DND-41 (cell line): Measurements from ENCODE around the gene RELL1.

Experiments used
- ATAC-seq: fragments of 200-7000 bp; cut with Tn5 transposase; 3 replicates; pipeline ENCODE4 v1.9.1; 2021; ENCODE audit warnings: low read depth; ENCODE audit not compliant: insufficient read depth
- DNase-seq: peaks from one replicate; pipeline ENCODE4 v3.0.0-alpha.2; 2020
- H2AFZ ChIP-seq: 2 replicates; pipeline ENCODE4 v1.6.0; 2012; ENCODE audit warnings: low read depth, low read length
- H3K27ac ChIP-seq: 2 replicates; pipeline ENCODE4 v1.5.1; 2012; ENCODE audit warnings: low read length, inconsistent platforms
- H3K27me3 ChIP-seq: fragments of 200-600 bp; sonication (generic); 2 replicates; pipeline ENCODE4 v1.6.0; 2012; ENCODE audit warnings: low read length, mild to moderate bottlenecking, inconsistent platforms; ENCODE audit not compliant: insufficient read depth, poor library complexity
- H3K36me3 ChIP-seq: 2 replicates; pipeline ENCODE4 v1.5.1; 2012; ENCODE audit warnings: low read length, inconsistent platforms; ENCODE audit not compliant: insufficient read depth
- H3K4me1 ChIP-seq: 2 replicates; pipeline ENCODE4 v1.5.1; 2012; ENCODE audit warnings: mild to moderate bottlenecking, low read length; ENCODE audit not compliant: insufficient read depth
- H3K4me2 ChIP-seq: 2 replicates; pipeline ENCODE4 v1.6.0; 2012; ENCODE audit warnings: mild to moderate bottlenecking, moderate library complexity, low read length, inconsistent platforms; ENCODE audit not compliant: insufficient read depth
- H3K4me3 ChIP-seq, 2 experiments: fragments of 200-600 bp in 1 of 2; shearing (Covaris generic) in 1 of 2; 2 replicates each; pipeline ENCODE4 v1.5.1; 2012 to 2016; ENCODE audit warnings: inconsistent platforms in 2 of 2, low read length in 2 of 2, mild to moderate bottlenecking in 2 of 2, low read depth in 1 of 2, moderate library complexity in 1 of 2
- H3K79me2 ChIP-seq: 2 replicates; pipeline ENCODE4 v1.6.0; 2012; ENCODE audit warnings: low read length, inconsistent platforms; ENCODE audit not compliant: insufficient read depth
- H3K9ac ChIP-seq: 2 replicates; pipeline ENCODE4 v1.6.0; 2012; ENCODE audit warnings: low read depth, mild to moderate bottlenecking, inconsistent platforms, low read length, moderate library complexity
- H3K9me3 ChIP-seq: 2 replicates; pipeline ENCODE4 v1.5.1; 2012; ENCODE audit warnings: low read length, moderate library complexity, mild to moderate bottlenecking, inconsistent platforms; ENCODE audit not compliant: insufficient read depth, severe bottlenecking
- H4K20me1 ChIP-seq: 2 replicates; pipeline ENCODE4 v1.6.0; 2012; ENCODE audit warnings: low read length; ENCODE audit not compliant: insufficient read depth
- CTCF ChIP-seq: IDR thresholded peaks from 2 replicates; pipeline ENCODE4 v1.5.1; 2012; ENCODE audit warnings: borderline replicate concordance, low read length, moderate library complexity, mild to moderate bottlenecking; ENCODE audit not compliant: poor library complexity, severe bottlenecking; ENCODE audit errors: extremely low read depth
- EZH2 ChIP-seq: IDR thresholded peaks from 3 replicates; pipeline ENCODE4 v1.6.1; 2012; ENCODE audit warnings: borderline replicate concordance, low read depth, mild to moderate bottlenecking, moderate library complexity, low read length, inconsistent platforms; ENCODE audit not compliant: severe bottlenecking

Gene RELL1

GRCh38 chr4:37632836-37633235 is 53.3 kb downstream of the RELL1 start:
- Histone ChIP-seq H3K27me3 (no peaks in the 10 kb centered on the region), H3K4me2 (no peak overlapping the region), H3K4me1 (no peaks in the 10 kb centered on the region), H3K9me3 (no peaks in the 10 kb centered on the region), H4K20me1 (no peaks in the 10 kb centered on the region), H3K36me3 (peaks cover 64% of the 10 kb centered on the region), H2AFZ (no peak overlapping the region), H3K27ac (no peak overlapping the region), H3K79me2 (no peaks in the 10 kb centered on the region), H3K9ac (no peak overlapping the region), H3K4me3 (no peak overlapping the region)
- no peak for ATAC-seq
- TF ChIP-seq EZH2 = no peak
- no peak for TF ChIP-seq CTCF
- DNase-seq = no peak

GRCh38 chr4:37631551-37631950 is 54.6 kb downstream of the RELL1 start:
- Histone ChIP-seq H4K20me1 (no peaks in the 10 kb centered on the region), H3K79me2 (no peaks in the 10 kb centered on the region), H3K4me1 (no peaks in the 10 kb centered on the region), H3K4me3 (no peak overlapping the region), H3K27me3 (no peaks in the 10 kb centered on the region), H3K36me3 (peaks cover 55% of the 10 kb centered on the region), H3K4me2 (no peak overlapping the region), H3K9me3 (no peaks in the 10 kb centered on the region), H3K9ac (no peak overlapping the region), H3K27ac (no peak overlapping the region), H2AFZ (no peak overlapping the region)
- no peak for ATAC-seq
- no peak for DNase-seq
- TF ChIP-seq CTCF = no peak
- TF ChIP-seq EZH2 = no peak

- H3K27ac ChIP-seq = no peak overlapping the region
- H3K4me3 ChIP-seq = no peak overlapping the region
- H3K4me1 ChIP-seq = no peaks in the 10 kb centered on the region
- no peak overlapping the region for H3K4me2 ChIP-seq
- H3K9me3 ChIP-seq = no peaks in the 10 kb centered on the region
- H4K20me1 ChIP-seq = no peaks in the 10 kb centered on the region
- no peaks in the 10 kb centered on the region for H3K27me3 ChIP-seq
- ATAC-seq = no peak
- H3K36me3 ChIP-seq = peaks cover 52% of the 10 kb centered on the region
- H3K79me2 ChIP-seq = no peaks in the 10 kb centered on the region
- H3K9ac ChIP-seq = no peak overlapping the region
- H2AFZ ChIP-seq = no peak overlapping the region
- TF ChIP-seq CTCF = no peak
- no peak for TF ChIP-seq EZH2
- no peak for DNase-seq
Measured at GRCh38 chr4:37629713-37630112, 56.5 kb downstream of the RELL1 start.

- no peaks in the 10 kb centered on the region for H4K20me1 ChIP-seq
- no peak overlapping the region for H3K4me3 ChIP-seq
- H3K4me2 ChIP-seq = no peak overlapping the region
- TF ChIP-seq CTCF = no peak
- TF ChIP-seq EZH2 = no peak
- H3K36me3 ChIP-seq = peaks cover 47% of the 10 kb centered on the region
- no peak overlapping the region for H2AFZ ChIP-seq
- H3K27ac ChIP-seq = no peak overlapping the region
- no peaks in the 10 kb centered on the region for H3K79me2 ChIP-seq
- no peaks in the 10 kb centered on the region for H3K27me3 ChIP-seq
- H3K4me1 ChIP-seq = no peaks in the 10 kb centered on the region
- DNase-seq (no peak), ATAC-seq (no peak)
- no peak overlapping the region for H3K9ac ChIP-seq
- no peaks in the 10 kb centered on the region for H3K9me3 ChIP-seq
Measured at GRCh38 chr4:37628977-37629609, 57.1 kb downstream of the RELL1 start.
